ENCODE results near the gene IL36RN. TPM values are rescaled to one million over a fixed set of nuclear protein-coding genes. Genes with fewer than 3 reads are reported as not detected.

The IL36RN gene
- not detected for total RNA-seq

DNA sequence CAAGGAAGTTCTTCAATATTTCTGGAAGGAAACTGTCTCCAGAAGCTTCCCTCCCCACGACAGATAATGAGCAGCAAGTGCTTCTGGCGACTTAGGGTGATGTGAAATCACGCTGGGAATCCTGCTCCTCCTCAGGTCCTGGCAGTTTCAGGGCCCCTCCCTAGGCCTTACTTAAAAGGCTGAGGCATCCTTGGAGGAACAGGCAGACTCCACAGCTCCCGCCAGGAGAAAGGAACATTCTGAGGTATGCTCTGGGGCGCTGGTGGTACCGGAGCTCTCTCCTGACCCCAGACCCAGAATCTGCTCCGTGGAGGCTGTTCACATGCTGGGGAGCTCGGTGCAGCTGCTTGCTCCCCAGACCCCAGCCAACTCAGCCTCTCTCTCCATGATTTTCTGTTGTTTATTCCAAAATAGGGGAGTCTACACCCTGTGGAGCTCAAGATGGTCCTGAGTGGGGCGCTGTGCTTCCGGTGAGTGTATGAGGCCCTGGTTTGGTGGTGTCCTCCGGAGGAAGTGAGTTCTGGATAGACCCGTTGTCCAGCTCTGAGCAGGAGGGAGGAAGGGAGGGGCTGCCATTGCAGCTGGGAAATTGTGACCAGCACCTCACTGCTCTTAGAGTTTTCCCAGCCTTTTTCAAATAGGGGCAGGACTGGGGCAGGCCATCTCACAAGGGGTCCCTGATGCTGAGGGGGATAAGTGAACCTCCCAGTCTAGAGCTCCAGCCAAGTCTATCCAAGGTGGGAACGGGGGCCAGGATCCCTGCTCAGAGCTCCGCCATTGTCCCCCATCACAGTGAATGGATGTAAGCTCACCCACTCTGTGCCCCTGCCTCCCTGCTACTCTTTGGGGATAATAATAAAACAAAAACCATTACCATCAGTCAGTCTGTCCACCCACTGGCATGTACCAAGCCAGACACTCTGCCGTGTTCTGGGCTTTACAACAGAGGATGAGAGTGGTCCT, at the start of gene IL36RN:
TSS of gene IL36RN (plus strand) at position 201 of the 963 bp plus-strand sequence. CDS start at position 442, 241 bp downstream.
- CTCF ChIA-PET = no interaction called here
- POLR2A ChIA-PET = no interaction called here

DNA sequence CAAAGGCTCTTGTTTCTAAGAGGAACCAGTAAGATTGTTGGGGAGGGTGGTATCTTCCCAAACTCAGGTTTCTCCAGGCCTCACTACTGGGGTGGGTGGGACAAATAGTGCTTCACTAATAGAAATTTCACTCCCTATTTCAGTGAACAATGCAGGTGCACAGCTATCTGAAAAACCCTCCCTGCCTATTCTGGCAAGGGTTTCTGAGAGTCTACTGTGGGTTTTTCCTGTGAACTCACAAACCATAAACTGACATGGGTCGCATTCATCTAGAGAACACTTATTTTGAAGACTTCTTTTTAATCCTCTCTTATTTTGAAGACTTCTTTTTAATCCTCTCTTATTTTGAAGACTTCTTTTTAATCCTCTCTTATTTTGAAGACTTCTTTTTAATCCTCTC, 49.4 kb upstream of the IL36RN start:
- POLR2A ChIA-PET = no interaction called here
- CTCF ChIA-PET = interaction anchor here (0.6 kb wide), 1 partner anchor 78 kb away, joined by 3 read pairs; no protein-coding TSS in a partner anchor

DNA sequence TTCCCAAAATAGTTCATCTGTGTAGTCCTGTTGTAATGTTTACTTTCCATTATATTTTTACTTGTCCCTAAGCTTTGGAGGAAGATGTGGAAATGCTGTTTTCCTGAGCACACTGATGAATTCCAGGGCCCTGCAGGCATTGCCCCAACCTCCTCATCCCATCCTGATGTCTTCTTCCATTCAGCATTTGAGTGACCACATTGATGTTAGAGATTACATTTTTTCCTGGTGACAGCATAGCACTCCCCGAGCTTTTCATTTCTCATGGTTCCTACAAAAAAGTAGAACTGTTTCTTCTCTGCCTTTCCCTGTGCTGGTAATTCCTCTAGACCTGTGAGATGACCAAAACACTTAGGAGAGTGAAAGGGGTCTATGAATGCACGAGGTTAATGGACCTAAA, 48.9 kb upstream of the IL36RN start:
- ChIA-PET POLR2A (no interaction called here), CTCF (interaction anchor here (0.6 kb wide), 1 partner anchor 78 kb away, joined by 3 read pairs; no protein-coding TSS in a partner anchor)

DNA sequence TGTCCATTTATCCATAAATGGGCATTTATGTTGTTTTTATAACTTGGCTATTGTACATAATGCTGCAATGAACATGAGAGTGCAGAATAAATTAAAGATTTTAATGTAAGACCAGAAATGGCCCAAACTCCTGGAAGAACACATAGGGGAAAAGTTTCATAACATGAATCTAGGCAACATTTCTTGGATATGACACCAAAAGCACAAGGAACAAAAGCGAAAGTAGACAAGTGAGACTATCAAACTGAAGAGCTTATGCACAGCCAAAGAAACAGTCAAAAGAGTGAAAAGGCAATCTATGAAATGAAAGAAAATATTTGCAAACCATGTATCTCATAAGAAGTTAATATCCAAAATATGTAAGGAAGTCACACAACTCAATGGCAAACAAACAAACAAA, 47.9 kb upstream of the IL36RN start:
- POLR2A ChIA-PET = no interaction called here
- CTCF ChIA-PET = no interaction called here

DNA sequence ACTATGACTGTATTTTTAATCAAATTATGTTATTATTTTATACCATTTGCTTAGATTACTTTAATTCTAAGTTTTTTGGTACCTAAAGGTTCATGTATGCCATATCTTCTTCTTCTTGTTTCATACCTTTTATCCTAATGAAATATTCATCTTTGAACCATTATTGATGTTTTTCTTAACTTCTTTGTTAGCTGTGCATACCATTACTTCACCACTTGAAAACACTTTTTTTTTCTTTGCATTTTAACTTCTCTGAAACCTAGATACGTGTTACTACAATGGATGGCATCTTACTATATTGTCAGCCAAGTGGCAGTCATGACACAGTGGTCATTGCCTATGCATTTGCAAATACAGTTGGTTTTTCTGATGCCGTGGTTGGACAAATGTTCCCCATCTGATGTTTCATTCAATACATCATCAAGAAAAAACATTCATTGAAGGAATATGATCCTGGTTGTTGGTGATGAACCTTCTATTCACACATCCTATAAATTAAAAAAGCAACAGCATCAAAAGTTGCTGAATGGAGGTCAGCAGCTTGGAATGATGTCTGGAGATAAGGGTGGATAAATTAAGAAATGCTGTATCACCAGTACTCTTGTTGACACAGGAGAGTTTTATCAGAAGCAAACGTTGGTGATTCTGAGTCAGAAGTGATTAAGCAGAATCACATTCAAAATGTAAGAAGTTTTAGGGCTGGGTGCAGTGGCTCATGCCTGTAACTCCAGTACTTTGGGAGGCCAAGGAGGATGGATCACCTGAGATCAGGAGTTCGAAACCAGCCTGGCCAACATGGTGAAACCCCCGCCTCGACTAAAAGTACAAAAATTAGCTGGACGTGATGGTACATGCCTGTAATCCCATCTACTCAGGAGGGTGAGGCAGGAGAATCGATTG, 46.3 kb upstream of the IL36RN start:
- POLR2A ChIA-PET = no interaction called here
- CTCF ChIA-PET = no interaction called here

DNA sequence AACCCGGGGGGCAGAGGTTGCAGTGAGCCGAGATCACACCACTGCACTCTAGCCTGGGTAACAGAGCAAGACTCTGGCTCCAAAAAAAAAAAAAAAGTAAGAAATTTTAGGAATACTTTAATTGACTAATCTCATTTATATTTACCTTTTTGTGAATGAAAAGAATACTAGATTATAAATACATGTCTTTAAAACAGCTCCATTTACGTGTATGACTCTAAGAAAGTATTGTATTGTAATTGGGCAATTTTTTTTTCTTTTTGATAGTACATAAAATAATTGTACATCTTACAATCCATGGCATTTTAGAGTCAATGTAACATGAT, 45.7 kb upstream of the IL36RN start:
- ChIA-PET CTCF (interaction anchor here (0.7 kb wide), 1 partner anchor 124 kb away, joined by 3 read pairs; no protein-coding TSS in a partner anchor), POLR2A (no interaction called here)

DNA sequence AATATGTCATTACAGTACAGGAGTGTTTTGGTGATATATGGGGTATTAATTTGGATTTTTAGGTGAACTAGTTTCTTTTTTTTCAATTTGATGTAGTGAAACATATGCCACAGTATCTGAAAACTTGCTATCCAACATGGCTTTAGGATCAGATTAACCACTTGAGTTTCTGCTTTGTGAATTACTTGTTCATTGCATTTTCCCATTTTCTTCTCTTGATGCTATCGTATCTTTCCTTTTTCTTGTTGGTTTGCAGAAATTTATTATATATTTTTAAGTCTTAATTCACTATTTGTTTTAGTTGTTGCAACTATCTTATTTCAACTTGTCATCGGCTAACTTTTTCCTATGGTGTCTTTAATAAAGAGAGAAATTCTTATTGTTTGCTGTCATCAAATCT, 44.9 kb upstream of the IL36RN start:
- ChIA-PET POLR2A (no interaction called here), CTCF (no interaction called here)

DNA sequence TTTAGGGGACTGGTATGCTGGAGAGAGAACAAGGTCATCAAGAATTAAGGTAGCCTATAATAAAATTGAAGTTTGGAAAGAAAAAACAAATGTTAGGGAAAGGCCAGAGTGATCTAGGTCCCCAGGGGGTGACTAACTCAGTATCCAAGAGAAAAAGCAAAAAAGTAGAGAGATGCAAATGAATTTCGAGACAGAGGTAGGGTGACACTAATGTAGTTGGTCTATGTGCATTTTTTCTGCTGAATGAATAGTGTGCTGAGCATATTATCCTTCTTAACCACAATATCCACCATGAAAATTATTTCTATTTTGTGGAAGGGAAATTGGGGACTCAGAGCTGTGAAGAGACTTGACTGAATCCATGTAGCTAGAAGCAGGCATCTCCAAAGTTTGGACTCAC, 44.0 kb upstream of the IL36RN start:
- ChIA-PET POLR2A (no interaction called here), CTCF (no interaction called here)

DNA sequence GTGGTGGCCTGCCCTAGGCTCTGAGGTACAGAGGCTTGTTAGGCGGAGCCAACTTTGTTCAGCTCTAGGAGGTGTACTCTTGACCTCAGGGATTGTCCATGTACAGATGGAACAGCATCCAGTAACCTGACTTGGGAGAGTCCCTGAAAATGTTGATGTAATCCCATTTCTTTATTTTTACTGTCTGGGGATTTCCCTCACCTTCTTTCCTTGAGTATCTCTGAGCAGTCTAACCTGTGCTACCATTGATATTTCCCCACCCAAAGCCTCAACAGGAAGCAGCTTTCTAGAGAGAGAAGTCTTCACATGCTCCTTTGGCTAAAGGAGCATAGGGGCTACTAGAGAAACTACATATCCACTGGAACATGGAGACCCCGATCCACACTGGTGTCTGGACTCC, 43.3 kb upstream of the IL36RN start:
- ChIA-PET POLR2A (no interaction called here), CTCF (no interaction called here)

DNA sequence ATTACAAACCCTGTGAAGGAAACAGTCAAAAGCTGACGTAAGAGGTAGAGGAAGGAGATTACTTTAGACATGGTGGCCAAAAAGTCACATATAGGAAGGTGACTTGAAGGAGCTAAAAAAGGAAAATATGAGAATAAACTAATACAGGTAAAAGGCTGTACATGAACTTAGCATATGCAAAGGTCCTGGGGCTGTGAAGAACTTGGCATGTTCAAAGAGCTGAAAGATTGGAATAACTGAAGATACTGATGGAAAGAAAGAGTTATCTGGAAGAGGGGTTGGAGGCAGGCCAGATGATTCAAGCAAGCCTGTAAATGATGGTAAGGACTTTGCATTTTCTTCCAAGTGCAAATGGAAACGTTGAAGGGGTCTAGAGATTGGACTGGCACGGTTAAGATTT, 40.5 kb upstream of the IL36RN start:
- ChIA-PET POLR2A (no interaction called here), CTCF (no interaction called here)

DNA sequence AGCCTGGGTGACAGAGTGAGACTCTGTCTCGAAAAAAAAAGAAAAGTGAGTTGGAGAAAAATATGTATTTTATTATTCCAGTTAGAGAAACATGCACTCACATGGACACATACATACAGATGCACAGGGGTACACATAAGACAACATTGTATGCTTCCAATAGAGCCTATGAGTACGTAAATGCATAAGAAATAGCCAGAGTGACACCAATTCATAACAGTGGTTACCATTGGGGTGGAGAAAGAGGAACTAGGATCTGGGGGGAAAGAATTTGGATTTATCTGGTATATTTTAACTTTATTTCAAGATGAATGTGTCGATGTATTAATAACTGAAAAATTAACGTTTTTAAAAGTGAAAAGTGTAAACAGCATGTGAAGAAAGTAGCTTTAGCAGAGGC, 37.7 kb upstream of the IL36RN start:
- ChIA-PET CTCF (no interaction called here), POLR2A (no interaction called here)

DNA sequence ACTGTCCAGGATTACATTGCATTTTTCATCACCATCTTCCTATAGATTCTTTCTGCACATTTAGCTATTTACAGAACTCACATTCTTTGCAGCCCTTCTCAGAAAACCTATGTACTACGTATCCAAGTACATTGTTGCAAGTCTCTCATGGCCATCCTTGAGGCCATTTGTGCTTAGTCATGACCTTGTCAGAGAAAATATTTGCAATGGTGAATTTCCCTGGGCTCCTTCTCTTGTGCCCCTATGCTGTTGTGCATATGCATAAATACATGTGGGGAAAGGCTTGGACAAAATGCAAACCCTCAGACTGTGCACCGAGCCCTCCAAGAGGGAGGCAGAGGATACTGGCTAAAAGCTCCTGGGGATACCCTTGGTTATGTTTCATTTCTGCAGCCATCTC, 34.2 kb upstream of the IL36RN start:
- CTCF ChIA-PET = interaction anchor here (0.6 kb wide), 1 partner anchor 62 kb away, joined by 4 read pairs; no protein-coding TSS in a partner anchor
- POLR2A ChIA-PET = no interaction called here

DNA sequence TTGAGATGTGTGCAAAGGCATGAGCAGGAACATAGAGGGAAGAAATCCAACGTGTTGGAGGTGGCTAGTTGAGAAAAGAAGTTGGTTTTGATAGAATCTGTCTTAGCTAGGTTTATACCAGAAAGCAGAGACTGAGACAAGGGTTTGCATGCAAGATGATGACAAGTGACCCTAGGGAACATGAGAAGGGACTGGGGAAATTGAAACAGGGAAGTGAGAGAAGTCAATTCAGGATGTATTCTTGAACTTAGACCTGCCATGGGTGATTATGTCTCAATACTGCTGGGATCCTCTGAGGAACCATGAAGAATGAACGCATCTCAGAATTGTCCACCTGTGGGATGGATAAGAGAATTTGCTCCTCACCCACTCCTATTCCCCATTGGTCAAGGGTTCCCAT, 33.3 kb upstream of the IL36RN start:
- ChIA-PET POLR2A (no interaction called here), CTCF (no interaction called here)

DNA sequence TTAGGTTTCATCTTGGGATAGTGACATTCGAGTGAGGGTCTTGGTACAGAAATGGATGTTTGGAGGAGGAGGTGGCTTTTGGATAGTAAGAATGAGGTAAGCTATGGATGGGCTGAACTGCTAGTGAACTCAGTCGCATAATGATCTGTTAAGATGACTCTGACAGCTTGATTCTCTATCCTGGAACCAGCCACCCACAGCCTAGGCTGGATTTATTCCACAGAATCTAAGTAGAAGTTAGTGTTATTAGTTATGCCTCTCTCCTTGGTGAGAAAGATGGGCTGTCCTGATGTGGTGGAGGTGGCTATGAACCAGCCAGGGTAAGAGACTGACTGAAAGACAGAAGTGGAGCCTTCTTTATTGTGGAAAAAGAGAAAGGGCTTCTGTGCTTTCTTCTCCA, 31.3 kb upstream of the IL36RN start:
- ChIA-PET POLR2A (no interaction called here), CTCF (no interaction called here)

DNA sequence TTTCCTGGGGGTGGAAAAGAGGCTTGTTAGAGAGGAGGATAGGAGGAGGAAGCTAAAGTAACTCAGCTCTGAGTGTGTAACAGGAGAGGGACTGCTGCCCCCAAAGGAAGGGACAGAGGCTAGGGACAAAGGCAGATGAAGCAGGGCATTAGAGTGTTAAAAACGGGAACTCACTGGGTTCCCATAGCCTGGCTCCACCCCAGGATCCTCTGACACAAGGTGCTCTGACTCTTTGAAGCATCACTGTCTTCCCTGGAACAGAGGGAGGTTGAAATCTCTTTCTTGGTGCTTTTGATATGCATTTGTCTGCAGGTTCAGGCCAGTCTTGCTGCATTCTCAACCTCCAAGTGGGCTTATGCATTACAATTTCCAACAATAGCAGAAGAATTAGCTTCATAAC, 30.9 kb upstream of the IL36RN start:
- POLR2A ChIA-PET = no interaction called here
- CTCF ChIA-PET = no interaction called here

DNA sequence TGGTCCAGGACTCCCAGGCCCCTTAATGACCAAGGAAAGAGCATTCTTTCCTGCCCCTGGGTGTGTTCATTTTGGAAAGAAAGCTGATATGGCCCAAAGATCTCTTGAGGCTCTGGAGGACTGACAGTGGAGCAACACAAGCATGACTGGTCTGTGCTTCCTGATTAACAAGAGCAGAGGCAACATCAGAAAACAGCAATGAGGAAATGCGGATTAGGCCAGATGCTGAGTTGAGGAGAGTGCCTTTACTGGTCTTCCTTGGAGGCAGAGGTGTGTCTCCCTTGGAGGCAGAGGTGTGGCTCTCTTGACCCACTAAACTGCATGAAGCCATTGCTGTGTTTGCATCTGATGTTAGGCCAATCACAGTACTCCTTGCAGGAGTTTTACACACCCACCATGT, 26.3 kb upstream of the IL36RN start:
- ChIA-PET POLR2A (no interaction called here), CTCF (no interaction called here)

DNA sequence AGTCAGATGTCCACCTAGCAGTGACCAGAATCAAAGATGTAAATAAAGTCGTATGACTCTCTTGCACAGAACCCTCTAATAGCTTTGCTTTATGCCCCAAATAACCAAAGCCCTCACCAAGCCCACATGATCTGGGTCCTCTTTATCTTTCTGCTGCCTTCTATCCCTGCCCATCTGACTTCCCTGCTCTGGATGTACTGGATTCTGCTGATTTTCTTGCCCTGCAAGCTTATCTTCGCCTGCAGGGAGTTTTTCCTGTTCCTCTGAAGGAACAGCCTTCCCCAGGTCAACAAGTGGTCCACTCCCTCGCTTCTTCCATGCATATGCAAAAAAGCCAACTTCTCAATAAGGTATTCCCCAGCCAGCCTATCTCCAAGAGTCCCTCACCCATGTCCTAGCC, 25.0 kb upstream of the IL36RN start:
- ChIA-PET CTCF (no interaction called here), POLR2A (no interaction called here)

DNA sequence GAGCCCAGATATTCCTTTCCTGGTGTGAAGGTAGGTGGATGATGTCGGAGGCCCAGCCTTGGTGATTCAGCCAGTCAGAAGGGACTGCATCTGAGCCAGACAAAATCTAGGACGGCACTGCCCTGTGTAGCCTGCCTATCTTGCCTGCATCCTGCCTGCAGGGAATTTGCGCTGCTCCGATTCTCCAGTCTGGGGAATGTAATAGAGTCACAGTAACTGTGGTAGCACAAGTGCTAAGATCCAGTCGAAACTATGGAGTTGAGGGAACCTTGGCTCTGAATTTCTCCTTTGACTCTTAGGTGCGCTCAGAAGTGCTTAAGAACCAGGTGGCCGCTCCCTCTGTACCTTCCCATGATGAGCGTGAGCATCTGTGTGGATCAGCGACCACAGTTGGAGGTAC, 22.2 kb upstream of the IL36RN start:
- POLR2A ChIA-PET = no interaction called here

DNA sequence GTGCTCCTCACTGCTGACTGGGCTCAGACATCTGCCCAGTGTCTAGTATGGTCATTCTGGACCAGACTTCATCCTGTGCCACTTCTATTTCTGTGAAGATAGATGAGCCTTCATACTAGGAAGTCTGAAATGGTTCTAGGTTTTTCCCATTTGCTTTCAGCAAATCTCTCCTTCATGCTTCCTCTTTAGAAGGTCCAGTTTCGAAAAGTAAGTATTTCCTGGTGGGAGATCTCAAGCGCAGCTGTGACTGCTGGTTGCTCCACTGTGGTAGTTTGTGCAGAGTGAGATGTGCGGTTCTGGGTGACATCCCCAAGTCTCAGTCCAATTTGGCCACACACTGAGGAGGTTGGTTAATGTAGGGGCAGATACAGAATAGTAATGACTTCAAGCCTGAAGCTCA, 20.7 kb upstream of the IL36RN start:
- POLR2A ChIA-PET = no interaction called here
- CTCF ChIA-PET = no interaction called here

More for the DNA sequence above, 22.2 kb upstream of the IL36RN start:
- CTCF ChIA-PET = no interaction called here

DNA sequence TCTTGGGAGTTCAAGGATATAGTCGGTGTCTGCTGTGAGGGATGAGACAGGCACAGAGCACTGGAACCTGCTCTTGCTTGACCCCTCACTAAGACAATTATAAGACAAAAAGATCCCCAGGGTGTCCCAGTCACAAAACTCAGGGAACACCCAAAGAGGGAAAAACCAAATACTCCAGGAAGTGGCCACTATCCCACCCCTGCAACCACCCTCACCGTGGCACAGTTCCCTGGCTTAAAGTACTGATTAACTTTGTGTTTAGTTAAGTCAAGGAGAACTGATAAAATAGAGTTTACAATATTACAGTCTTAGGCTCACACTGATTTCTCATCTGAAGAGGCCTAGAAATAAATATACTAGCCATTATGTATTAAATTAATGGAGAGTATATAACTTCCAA, 19.8 kb upstream of the IL36RN start:
- ChIA-PET POLR2A (no interaction called here), CTCF (no interaction called here)

DNA sequence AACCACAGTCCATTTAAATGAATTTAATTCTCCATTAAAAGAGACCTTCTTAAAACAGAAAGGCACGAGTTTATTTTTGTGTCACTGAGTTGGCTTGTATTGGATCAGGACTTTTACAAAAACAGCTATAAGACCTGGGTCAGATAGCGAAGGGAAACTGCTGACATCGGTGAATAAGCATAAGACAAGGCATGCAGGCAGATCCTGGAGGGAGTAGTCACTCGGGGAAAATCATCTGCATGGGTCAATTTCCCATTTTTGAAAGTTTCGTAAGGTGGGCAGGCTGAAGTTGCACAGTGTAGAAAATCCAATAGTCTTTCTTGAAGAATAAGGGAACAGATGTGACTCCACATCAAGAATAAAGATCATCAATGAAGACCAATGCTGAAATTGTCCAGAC, 19.3 kb upstream of the IL36RN start:
- POLR2A ChIA-PET = no interaction called here
- CTCF ChIA-PET = no interaction called here
